AG04450 (cell line): ENCODE measurements around the gene TMEM95. TPM values are rescaled to one million over a fixed set of nuclear protein-coding genes. Genes with fewer than 3 reads are reported as not detected.
A peak's percentile ranks its signal among the peaks of the same experiment; 100 is the strongest.
"Not testable (repeated sequence)": the region's sequence is repeated elsewhere in the genome, so short reads cannot be mapped to it uniquely, and the experiment has no call there.

Source experiments
- CTCF ChIA-PET: fragments of 300-600, 350-600 bp; formaldehyde crosslinking; extraction: SDS; loops from one replicate; lab custom pipeline; 2022; ENCODE audit warnings: antibody characterized with exemption, inconsistent platforms; lab: Charles Lee
- POLR2A ChIA-PET: fragments of 350-600 bp; formaldehyde crosslinking; extraction: SDS; loops from one replicate; lab custom pipeline; 2021; ENCODE audit warnings: antibody characterized with exemption, inconsistent platforms; lab: Yijun Ruan, JAX
- DNase-seq: peaks from one replicate; pipeline ENCODE4 v3.0.0-alpha.2; 2011; ENCODE audit warnings: low read depth, low spot score
- H3K27ac ChIP-seq: one replicate; pipeline ENCODE4 v1.5.1; 2012; ENCODE audit warnings: low read depth, low read length, control low read depth
- H3K27me3 ChIP-seq: one replicate; pipeline ENCODE4 v1.6.0; 2012; ENCODE audit warnings: low read length; ENCODE audit not compliant: control insufficient read depth, insufficient read depth
- H3K4me3 ChIP-seq: 2 replicates; pipeline ENCODE4 v1.5.1; 2011; ENCODE audit warnings: mild to moderate bottlenecking, low read depth, low read length, control low read depth
- H3K9me3 ChIP-seq: 2 replicates; pipeline ENCODE4 v1.5.1; 2012; ENCODE audit warnings: low read length; ENCODE audit not compliant: control insufficient read depth, insufficient read depth
- polyA plus RNA-seq: library from polyadenylated mRNA; depleted of rRNA; stranded (reverse); fragments of >200 nt; gene quantifications from 2 replicates; pipeline ENCODE4 v1.2.3, GENCODE V29; 2011
- TF ChIP-seq, protein P1 (sequence below): IDR thresholded peaks from 2 replicates; pipeline ENCODE4 v1.5.1; 2011; ENCODE audit warnings: low read depth, low read length, control low read depth, inconsistent platforms

The TMEM95 gene
- polyA plus RNA-seq, 1 experiment, result not detected

DNA sequence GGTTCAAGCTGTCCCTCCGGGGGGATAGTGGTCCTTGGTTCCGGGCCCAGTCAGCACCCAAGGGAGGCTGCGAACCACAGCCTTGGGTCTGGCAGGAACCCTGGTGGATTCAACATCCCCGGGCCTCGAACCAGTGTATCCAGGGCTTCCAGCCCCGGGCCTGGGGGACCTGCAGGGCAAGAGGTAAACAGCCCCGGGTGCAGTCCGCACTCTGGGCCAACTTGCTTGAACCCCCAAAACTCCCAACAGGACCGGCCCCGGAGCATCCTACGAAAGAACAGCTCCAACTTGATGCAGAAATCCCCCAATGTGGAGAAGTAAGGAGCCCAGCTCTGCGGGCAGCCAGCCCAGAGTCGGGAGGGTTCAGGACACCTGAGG lies 24.3 kb upstream of the TMEM95 start:
- TF ChIP-seq, protein P1, sequence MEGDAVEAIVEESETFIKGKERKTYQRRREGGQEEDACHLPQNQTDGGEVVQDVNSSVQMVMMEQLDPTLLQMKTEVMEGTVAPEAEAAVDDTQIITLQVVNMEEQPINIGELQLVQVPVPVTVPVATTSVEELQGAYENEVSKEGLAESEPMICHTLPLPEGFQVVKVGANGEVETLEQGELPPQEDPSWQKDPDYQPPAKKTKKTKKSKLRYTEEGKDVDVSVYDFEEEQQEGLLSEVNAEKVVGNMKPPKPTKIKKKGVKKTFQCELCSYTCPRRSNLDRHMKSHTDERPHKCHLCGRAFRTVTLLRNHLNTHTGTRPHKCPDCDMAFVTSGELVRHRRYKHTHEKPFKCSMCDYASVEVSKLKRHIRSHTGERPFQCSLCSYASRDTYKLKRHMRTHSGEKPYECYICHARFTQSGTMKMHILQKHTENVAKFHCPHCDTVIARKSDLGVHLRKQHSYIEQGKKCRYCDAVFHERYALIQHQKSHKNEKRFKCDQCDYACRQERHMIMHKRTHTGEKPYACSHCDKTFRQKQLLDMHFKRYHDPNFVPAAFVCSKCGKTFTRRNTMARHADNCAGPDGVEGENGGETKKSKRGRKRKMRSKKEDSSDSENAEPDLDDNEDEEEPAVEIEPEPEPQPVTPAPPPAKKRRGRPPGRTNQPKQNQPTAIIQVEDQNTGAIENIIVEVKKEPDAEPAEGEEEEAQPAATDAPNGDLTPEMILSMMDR, result no peak
- Histone ChIP-seq H3K27ac (peak overlapping the region; percentile 91), H3K9me3 (no peaks in the 10 kb centered on the region), H3K27me3 (peaks cover 4% of the 10 kb centered on the region), H3K4me3 (peak overlapping the region; percentile 97)
- DNase-seq, result no peak
- ChIA-PET POLR2A (interaction anchor here (1.4 kb wide), 1 partner anchor 88 kb away, joined by 3 read pairs; the partner anchor contains the start of gene GABARAP), CTCF (interaction anchor here (2.6 kb wide), 1 partner anchor 230 kb away, joined by 13 read pairs; the partner anchor contains the start of gene SENP3)

DNA sequence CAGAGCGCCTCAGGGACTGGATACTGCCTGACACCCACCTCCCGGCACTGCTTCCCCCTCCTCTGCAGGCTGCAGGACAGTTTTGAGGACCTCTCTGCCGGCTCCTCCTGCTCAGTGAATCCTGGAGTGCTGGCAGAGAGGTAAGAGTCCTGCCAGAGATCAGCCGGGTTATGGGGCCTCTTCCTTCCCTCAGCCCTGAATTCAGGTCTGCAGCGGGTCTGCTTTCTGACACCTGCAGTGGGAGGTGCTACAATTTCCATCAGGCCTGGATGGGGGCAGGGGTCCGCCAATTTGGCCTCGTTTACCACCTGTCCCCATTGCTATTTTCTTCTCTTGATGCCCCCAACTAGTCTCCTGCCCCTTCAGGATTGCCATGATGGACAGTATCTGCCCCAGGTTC lies 22.8 kb upstream of the TMEM95 start:
- Histone ChIP-seq H3K27me3 (peaks cover 9% of the 10 kb centered on the region), H3K27ac (no peak overlapping the region), H3K9me3 (no peaks in the 10 kb centered on the region), H3K4me3 (no peak overlapping the region)
- ChIA-PET POLR2A (no interaction called here), CTCF (no interaction called here)
- TF ChIP-seq, protein P1, result no peak
- no peak for DNase-seq

DNA sequence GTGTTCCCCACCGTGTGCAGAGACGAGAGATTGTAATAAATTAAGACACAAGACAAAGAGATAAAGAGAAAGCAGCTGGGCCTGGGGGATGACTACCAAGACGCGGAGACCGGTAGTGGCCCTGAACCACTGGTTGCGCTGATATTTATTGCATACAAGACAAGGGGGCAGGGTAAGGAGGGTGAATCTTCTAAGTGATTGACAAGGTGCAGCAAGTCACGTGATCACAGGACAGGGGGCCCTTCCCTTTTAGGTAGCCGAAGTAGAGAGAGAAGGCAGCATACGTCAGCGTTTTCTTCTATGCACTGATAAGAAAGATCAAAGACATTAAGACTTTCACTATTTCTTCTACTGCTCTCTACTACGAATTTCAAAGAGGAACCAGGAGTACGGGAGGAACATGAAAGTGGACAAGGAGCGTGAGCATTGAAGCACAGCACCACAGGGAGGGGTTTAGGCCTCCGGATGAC lies 22.3 kb upstream of the TMEM95 start:
- H3K9me3 ChIP-seq, POLR2A ChIA-PET, H3K4me3 ChIP-seq, DNase-seq, CTCF ChIA-PET, H3K27me3 ChIP-seq, H3K27ac ChIP-seq: not testable (repeated sequence)

DNA sequence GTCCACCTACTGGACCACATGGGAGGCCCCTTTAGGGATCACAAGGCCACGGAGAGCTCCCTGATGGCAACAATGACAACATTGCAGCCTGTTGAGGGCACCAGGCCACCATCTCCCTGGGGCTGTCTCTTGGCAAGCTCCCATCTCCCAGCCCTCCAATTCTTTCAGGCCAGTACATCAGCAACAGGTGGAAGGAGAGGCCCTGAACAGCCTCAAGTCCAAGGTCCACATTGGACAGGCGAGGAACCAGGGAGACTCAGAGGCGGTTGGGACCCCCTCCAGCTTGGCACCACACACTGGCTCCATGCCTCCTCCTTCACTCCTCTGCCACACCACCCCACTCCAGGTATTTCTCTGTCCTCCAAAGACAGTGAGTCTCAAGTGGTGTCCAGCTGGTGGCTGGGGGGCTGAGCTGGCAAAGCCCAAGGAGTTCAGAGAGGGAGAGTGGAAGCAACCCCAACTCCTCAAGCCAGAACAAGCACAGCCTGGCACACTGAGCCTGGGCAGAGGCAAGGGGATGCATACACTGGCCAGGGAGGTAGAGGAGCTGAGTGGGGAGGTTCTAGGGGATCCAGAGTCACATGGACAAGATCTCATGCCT lies 19.9 kb upstream of the TMEM95 start:
- no peak for DNase-seq
- H3K27ac ChIP-seq, result no peak overlapping the region
- peaks cover 12% of the 10 kb centered on the region for H3K27me3 ChIP-seq
- no peaks in the 10 kb centered on the region for H3K9me3 ChIP-seq
- no peak overlapping the region for H3K4me3 ChIP-seq
- ChIA-PET CTCF (interaction anchor here (1.2 to 1.7 kb wide), 2 partner anchors 10 kb away, joined by 4 to 7 read pairs; no protein-coding TSS in a partner anchor), POLR2A (interaction anchor here (1.0 kb wide), 1 partner anchor 10 kb away, joined by 3 read pairs; no protein-coding TSS in a partner anchor)
- TF ChIP-seq, protein P1, result no peak

DNA sequence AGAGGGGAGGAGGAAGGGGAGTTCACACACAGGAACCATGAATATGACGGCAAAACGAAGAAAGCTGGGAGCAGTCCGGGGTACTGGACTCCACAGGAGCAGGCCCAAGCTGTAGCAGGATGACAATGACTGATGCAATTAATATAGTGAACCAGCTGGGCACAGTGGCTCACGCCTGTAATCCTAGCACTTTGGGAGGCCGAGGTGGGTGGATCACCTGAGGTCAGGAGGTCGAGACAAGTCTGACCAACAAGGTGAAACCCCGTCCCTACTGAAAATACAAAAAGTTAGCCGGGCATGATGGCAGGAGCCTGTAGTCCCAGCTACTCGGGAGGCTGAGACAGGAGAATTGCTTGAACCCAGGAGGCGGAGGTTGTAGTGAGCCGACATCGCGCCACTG lies 19.2 kb upstream of the TMEM95 start:
- not testable (repeated sequence) for H3K9me3 ChIP-seq, H3K27ac ChIP-seq, H3K4me3 ChIP-seq, DNase-seq
- H3K27me3 ChIP-seq, result peaks cover 12% of the 10 kb centered on the region
- ChIA-PET POLR2A (interaction anchor here (1.0 kb wide), 1 partner anchor 9 kb away, joined by 3 read pairs; no protein-coding TSS in a partner anchor), CTCF (interaction anchor here (1.7 to 2.3 kb wide), 2 partner anchors 10 to 11 kb away, joined by 4 to 12 read pairs; no protein-coding TSS in a partner anchor)
